ENCODE results near the gene SRI. TPM values are rescaled to one million over a fixed set of nuclear protein-coding genes. Genes with fewer than 3 reads are reported as not detected.

Gene SRI
- total RNA-seq, 2 donors from 2014 or later, result 89.9 to 94.7 TPM

GRCh38 chr7:88185650-88186049, 34.2 kb downstream of the SRI start:
- TF ChIP-seq CTCF (conservative IDR thresholded peaks at IDR 0.05), result no peak
- Mint-ChIP-seq H3K27ac (no peak overlapping the region), H3K36me3 (ENCODE audit: low read depth) (peaks cover 12% of the 10 kb centered on the region), H3K4me3 (no peak overlapping the region), H3K27me3 (ENCODE audit: insufficient read depth) (no peaks in the 10 kb centered on the region), H3K9me3 (peaks cover 13% of the 10 kb centered on the region), H3K4me1 (peaks cover under 1% of the 10 kb centered on the region)
- no peak overlapping the region for H3K27ac ChIP-seq (ENCODE audit: low read depth, low read length)
- H3K9me3 ChIP-seq (ENCODE audit: control insufficient read depth, low read length), result no peaks in the 10 kb centered on the region
- no peak overlapping the region for H3K9ac ChIP-seq (ENCODE audit: extremely low read depth, low read length, poor library complexity, severe bottlenecking)
- no peak overlapping the region for H3K4me3 ChIP-seq (ENCODE audit: low read length)
- H3K27me3 ChIP-seq (ENCODE audit: control insufficient read depth, insufficient read depth, low read length, poor library complexity, severe bottlenecking), result no peaks in the 10 kb centered on the region
- no peak for DNase-seq
- no peaks in the 10 kb centered on the region for H3K4me1 ChIP-seq (ENCODE audit: control insufficient read depth, insufficient read depth, low read length)
- no peaks in the 10 kb centered on the region for H3K36me3 ChIP-seq (ENCODE audit: control insufficient read depth, insufficient read depth, low read length)

- Mint-ChIP-seq H3K27me3 (ENCODE audit: insufficient read depth) (no peaks in the 10 kb centered on the region), H3K27ac (no peak overlapping the region), H3K36me3 (ENCODE audit: low read depth) (peaks cover 12% of the 10 kb centered on the region), H3K9me3 (peaks cover 13% of the 10 kb centered on the region), H3K4me1 (no peaks in the 10 kb centered on the region), H3K4me3 (no peak overlapping the region)
- H3K36me3 ChIP-seq (ENCODE audit: control insufficient read depth, insufficient read depth, low read length), result no peaks in the 10 kb centered on the region
- no peak overlapping the region for H3K4me3 ChIP-seq (ENCODE audit: low read length)
- no peaks in the 10 kb centered on the region for H3K9me3 ChIP-seq (ENCODE audit: control insufficient read depth, low read length)
- no peaks in the 10 kb centered on the region for H3K27me3 ChIP-seq (ENCODE audit: control insufficient read depth, insufficient read depth, low read length, poor library complexity, severe bottlenecking)
- no peak for DNase-seq
- no peaks in the 10 kb centered on the region for H3K4me1 ChIP-seq (ENCODE audit: control insufficient read depth, insufficient read depth, low read length)
- no peak overlapping the region for H3K9ac ChIP-seq (ENCODE audit: extremely low read depth, low read length, poor library complexity, severe bottlenecking)
- WGBS, 2 experiments (ENCODE audit: insufficient coverage in 1 of 2, insufficient read length in 1 of 2), result 90 to 92% methylated on average over 5 of the region's 5 CpGs
- no peak overlapping the region for H3K27ac ChIP-seq (ENCODE audit: low read depth, low read length)
- no peak for TF ChIP-seq CTCF (conservative IDR thresholded peaks at IDR 0.05)
Measured at GRCh38 chr7:88184848-88185304, 35.0 kb downstream of the SRI start.

GRCh38 chr7:88183051-88183450, 36.8 kb downstream of the SRI start:
- Mint-ChIP-seq H3K4me3 (no peak overlapping the region), H3K9me3 (peaks cover 7% of the 10 kb centered on the region), H3K4me1 (no peaks in the 10 kb centered on the region), H3K36me3 (ENCODE audit: low read depth) (peaks cover 6% of the 10 kb centered on the region), H3K27ac (no peak overlapping the region), H3K27me3 (ENCODE audit: insufficient read depth) (no peaks in the 10 kb centered on the region)
- Histone ChIP-seq H3K27me3 (ENCODE audit: control insufficient read depth, insufficient read depth, low read length, poor library complexity, severe bottlenecking) (no peaks in the 10 kb centered on the region), H3K4me3 (ENCODE audit: low read length) (no peak overlapping the region), H3K9ac (ENCODE audit: extremely low read depth, low read length, poor library complexity, severe bottlenecking) (no peak overlapping the region), H3K36me3 (ENCODE audit: control insufficient read depth, insufficient read depth, low read length) (no peaks in the 10 kb centered on the region), H3K9me3 (ENCODE audit: control insufficient read depth, low read length) (no peaks in the 10 kb centered on the region), H3K27ac (ENCODE audit: low read depth, low read length) (no peak overlapping the region), H3K4me1 (ENCODE audit: control insufficient read depth, insufficient read depth, low read length) (no peaks in the 10 kb centered on the region)
- TF ChIP-seq CTCF (conservative IDR thresholded peaks at IDR 0.05), result no peak
- 80 to 100% methylated on average over 1 of the region's 1 CpG for WGBS, 2 experiments (ENCODE audit: insufficient coverage in 1 of 2, insufficient read length in 1 of 2)
- no peak for DNase-seq
